IMR-90 (cell line): ENCODE data around the gene PPIL3. TPM values are rescaled to one million over a fixed set of nuclear protein-coding genes. Genes with fewer than 3 reads are reported as not detected.

Experiments
- ATAC-seq: fragments of 200-7000 bp; cut with Tn5 transposase; 2 replicates; pipeline ENCODE4 v1.9.1; 2020; ENCODE audit warnings: low read depth, mild to moderate bottlenecking, moderate library complexity
- BruUV-seq: library from RNA; stranded (reverse); fragments of 400-500 nt; replicated peaks from 2 replicates; lab custom pipeline; 2021; lab: Mats Ljungman, UMichigan
- CTCF ChIA-PET: fragments of 300-600 bp; formaldehyde crosslinking; extraction: SDS; loops from one replicate; lab custom pipeline; 2021; ENCODE audit warnings: antibody characterized with exemption; lab: Yijun Ruan, JAX
- POLR2A ChIA-PET: fragments of 300-600 bp; sonication (Branson Sonifier 250); formaldehyde crosslinking; loops from one replicate; lab custom pipeline; 2022; ENCODE audit warnings: antibody characterized with exemption; ENCODE audit not compliant: unreplicated experiment; lab: Charles Lee
- DNase-seq: peaks from one replicate; pipeline ENCODE4 v3.0.0; 2013
- H2AFZ ChIP-seq: replicated peaks from 2 replicates; pipeline ENCODE3; 2013; ENCODE audit warnings: low read length, mild to moderate bottlenecking; ENCODE audit not compliant: poor library complexity
- H2AK5ac ChIP-seq: 2 replicates; pipeline ENCODE4 v1.6.1; 2013; ENCODE audit warnings: low read depth, low read length, inconsistent platforms
- H2AK9ac ChIP-seq: replicated peaks from 2 replicates; pipeline ENCODE3; 2013; ENCODE audit warnings: mild to moderate bottlenecking, low read depth, low read length, moderate library complexity; ENCODE audit not compliant: poor library complexity
- H2BK120ac ChIP-seq: 2 replicates; pipeline ENCODE4 v1.6.1; 2013; ENCODE audit warnings: low read depth, low read length, inconsistent platforms
- H2BK15ac ChIP-seq: 3 replicates; pipeline ENCODE4 v1.6.1; 2013; ENCODE audit warnings: low read depth, low read length, inconsistent platforms
- H2BK20ac ChIP-seq: 2 replicates; pipeline ENCODE4 v1.6.1; 2013; ENCODE audit warnings: low read depth, mild to moderate bottlenecking, inconsistent platforms, low read length, moderate library complexity
- H2BK5ac ChIP-seq: 2 replicates; pipeline ENCODE4 v1.6.1; 2013; ENCODE audit warnings: mild to moderate bottlenecking, low read depth, low read length, inconsistent platforms; ENCODE audit not compliant: poor library complexity, severe bottlenecking
- H3K14ac ChIP-seq: replicated peaks from 2 replicates; pipeline ENCODE4 v1.6.1; 2013; ENCODE audit warnings: low read depth, low read length, inconsistent platforms
- H3K18ac ChIP-seq: 2 replicates; pipeline ENCODE4 v1.6.1; 2013; ENCODE audit warnings: low read depth, low read length, control low read depth
- H3K23ac ChIP-seq: 2 replicates; pipeline ENCODE4 v1.6.1; 2013; ENCODE audit warnings: low read depth, low read length, inconsistent platforms
- H3K27ac ChIP-seq: 2 replicates; pipeline ENCODE4 v1.5.1; 2013; ENCODE audit warnings: mild to moderate bottlenecking, control low read depth, low read length; ENCODE audit not compliant: insufficient read depth
- H3K27me3 ChIP-seq: 2 replicates; pipeline ENCODE4 v1.6.1; 2013; ENCODE audit warnings: low read length; ENCODE audit not compliant: control insufficient read depth, insufficient read depth
- H3K36me3 ChIP-seq: 2 replicates; pipeline ENCODE4 v1.6.1; 2013; ENCODE audit warnings: low read length, mixed read lengths; ENCODE audit not compliant: control insufficient read depth, insufficient read depth
- H3K4ac ChIP-seq: 2 replicates; pipeline ENCODE4 v1.6.1; 2013; ENCODE audit warnings: low read depth, low read length, inconsistent platforms
- H3K4me1 ChIP-seq: 2 replicates; pipeline ENCODE4 v1.6.1; 2013; ENCODE audit warnings: low read length, mixed read lengths; ENCODE audit not compliant: control insufficient read depth, insufficient read depth
- H3K4me2 ChIP-seq: 2 replicates; pipeline ENCODE4 v1.6.1; 2013; ENCODE audit warnings: low read depth, mild to moderate bottlenecking, control low read depth, low read length, moderate library complexity
- H3K4me3 ChIP-seq: 2 replicates; pipeline ENCODE4 v1.5.1; 2013; ENCODE audit warnings: low read depth, mild to moderate bottlenecking, control low read depth, low read length, moderate library complexity; ENCODE audit not compliant: insufficient read depth
- H3K56ac ChIP-seq: 2 replicates; pipeline ENCODE4 v1.6.1; 2013; ENCODE audit warnings: low read length, inconsistent platforms; ENCODE audit not compliant: insufficient read depth; ENCODE audit errors: extremely low read depth
- H3K79me1 ChIP-seq, 2 experiments: 2 replicates each; pipeline ENCODE4 v1.6.1; 2013; ENCODE audit warnings: low read length in 2 of 2, inconsistent platforms in 1 of 2, low read depth in 1 of 2
- H3K9ac ChIP-seq: 2 replicates; pipeline ENCODE4 v1.6.1; 2013; ENCODE audit warnings: low read depth, low read length, control low read depth
- H3K9me1 ChIP-seq: 2 replicates; pipeline ENCODE4 v1.6.1; 2013; ENCODE audit warnings: low read length, inconsistent platforms; ENCODE audit not compliant: insufficient read depth
- H3K9me3 ChIP-seq: 2 replicates; pipeline ENCODE4 v1.6.1; 2013; ENCODE audit warnings: low read length; ENCODE audit not compliant: control insufficient read depth, insufficient read depth
- H4K20me1 ChIP-seq: 2 replicates; pipeline ENCODE4 v1.6.1; 2013; ENCODE audit warnings: low read length, inconsistent platforms; ENCODE audit not compliant: insufficient read depth
- H4K5ac ChIP-seq: 2 replicates; pipeline ENCODE4 v1.6.1; 2013; ENCODE audit warnings: mild to moderate bottlenecking, low read depth, low read length, control low read depth
- H4K8ac ChIP-seq, 2 experiments: 2 replicates each; pipeline ENCODE4 v1.6.1; 2013; ENCODE audit warnings: low read depth in 2 of 2, low read length in 2 of 2, control low read depth in 1 of 2, inconsistent platforms in 1 of 2
- H4K91ac ChIP-seq: 2 replicates; pipeline ENCODE4 v1.6.1; 2013; ENCODE audit warnings: low read depth, low read length, inconsistent platforms; ENCODE audit not compliant: insufficient read depth
- BHLHE40 ChIP-seq: fragments of 150-350 bp; IDR thresholded peaks from 2 replicates; pipeline ENCODE4 v1.6.1; 2016; ENCODE audit warnings: mild to moderate bottlenecking, low read depth, low read length
- CEBPB ChIP-seq: IDR thresholded peaks from 2 replicates; pipeline ENCODE4 v1.6.1; 2012; ENCODE audit warnings: low read depth, low read length, improper control_type of control experiment
- CHD1 ChIP-seq: IDR thresholded peaks from 2 replicates; pipeline ENCODE4 v1.6.1; 2012; ENCODE audit warnings: low read depth, low read length, improper control_type of control experiment
- FOS ChIP-seq: fragments of 150-350 bp; IDR thresholded peaks from 2 replicates; pipeline ENCODE4 v1.6.1; 2016; ENCODE audit warnings: low read depth, low read length
- MAFK ChIP-seq: IDR thresholded peaks from 2 replicates; pipeline ENCODE4 v1.6.1; 2012; ENCODE audit warnings: low read depth, low read length, improper control_type of control experiment
- POLR2A ChIP-seq: IDR thresholded peaks from 2 replicates; pipeline ENCODE4 v1.6.1; 2012; ENCODE audit warnings: mild to moderate bottlenecking, low read depth, low read length
- SMC3 ChIP-seq: fragments of 150-350 bp; IDR thresholded peaks from 2 replicates; pipeline ENCODE4 v1.6.1; 2016; ENCODE audit warnings: low read depth, mild to moderate bottlenecking, antibody characterized with exemption, low read length, moderate library complexity
- WGBS, 2 experiments: methylation state at CpG; one replicate each; pipeline versions ENCODE4 v1.1.5 to v1.1.7; 2013; ENCODE audit warnings: missing lambda C conversion rate in 2 of 2; ENCODE audit not compliant: insufficient read length in 1 of 2; ENCODE audit errors: extremely low coverage in 2 of 2; 5-methylcytosine and 5-hydroxymethylcytosine counted together
- dilution Hi-C: fragments of 300-500 bp; cut with HindIII; formaldehyde crosslinking; loops from one replicate; pipeline ENCODE4 v1.14.3; 2018; ENCODE audit warnings: low sequenced_read_pairs; ENCODE audit not compliant: unreplicated experiment
- in situ Hi-C: fragments of 300-500 bp; cut with MboI; formaldehyde crosslinking; loops from 3 replicates; pipeline ENCODE4 v1.14.3; 2019; ENCODE audit warnings: low sequenced_read_pairs, inconsistent platforms, mixed read lengths
- intact Hi-C: fragments of 100-400 bp; cut with micrococcal nuclease; formaldehyde crosslinking; loops from 2 replicates; pipeline ENCODE4 v1.10.0; 2022
- polyA plus RNA-seq, 3 experiments: library from polyadenylated mRNA; depleted of rRNA; stranded (reverse); fragments of >200 nt; gene quantifications; 2 replicates each; pipeline ENCODE4 v1.2.3, GENCODE V29; 2012; ENCODE audit warnings: low replicate concordance in 1 of 3
- total RNA-seq: library from RNA; depleted of rRNA; stranded (reverse); fragments of >200 nt; gene quantifications from 2 replicates; pipeline ENCODE4 v1.2.3, GENCODE V29; 2012
- TF ChIP-seq, protein P1 (sequence below): fragments of 150-350 bp; IDR thresholded peaks from 2 replicates; pipeline ENCODE4 v1.6.1; 2016; ENCODE audit warnings: low read depth, mild to moderate bottlenecking, low read length, moderate library complexity, borderline replicate concordance

The PPIL3 gene
- total and polyA plus RNA-seq, 2 of the 4 experiments (the other 2 are of a cell fraction) = 35.1 to 47.9 TPM

DNA sequence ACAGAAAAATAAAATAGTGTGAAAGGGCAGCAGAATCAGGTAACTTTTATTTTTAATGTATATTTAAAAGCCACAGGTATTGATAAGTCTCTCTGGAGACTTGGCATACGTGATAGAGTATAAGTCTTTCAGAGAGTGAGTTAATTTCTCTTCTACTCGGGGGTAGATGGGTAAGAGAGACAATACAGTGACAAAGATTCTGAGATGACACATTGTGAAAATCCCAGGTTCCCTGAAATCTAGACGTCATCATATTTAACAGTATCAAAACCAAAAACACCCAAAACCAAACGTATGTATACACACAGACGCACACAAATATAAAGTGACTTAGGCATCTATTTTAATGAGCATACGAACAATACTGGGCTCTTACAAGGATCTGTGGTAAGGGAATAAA is 33.6 kb upstream of the PPIL3 start:
- WGBS, 2 experiments = no CpG with 5 or more reads among the region's 6 CpGs
- H2BK5ac ChIP-seq = no peak overlapping the region
- ChIA-PET POLR2A (no interaction called here), CTCF (no interaction called here)
- no peak overlapping the region for H3K56ac ChIP-seq
- dilution Hi-C loops = no loop called here
- peaks cover 18% of the 10 kb centered on the region for H3K36me3 ChIP-seq
- no peak for DNase-seq
- no peaks in the 10 kb centered on the region for H3K27me3 ChIP-seq
- no peaks in the 10 kb centered on the region; a peak in 1 of 4 replicates for H3K79me1 ChIP-seq
- no peak overlapping the region for H3K4me3 ChIP-seq
- H3K23ac ChIP-seq = no peak overlapping the region
- no peak overlapping the region for H2BK20ac ChIP-seq
- H3K18ac ChIP-seq = no peak overlapping the region
- H4K8ac ChIP-seq = no peak overlapping the region
- intact Hi-C loops = no loop called here
- no peaks in the 10 kb centered on the region for H3K4me1 ChIP-seq
- no peak for ATAC-seq
- no peaks in the 10 kb centered on the region for H3K9me3 ChIP-seq
- H3K14ac ChIP-seq = no peak overlapping the region
- H3K9ac ChIP-seq = no peak overlapping the region
- no peak for TF ChIP-seq MAFK
- TF ChIP-seq CEBPB = no peak
- no peak for TF ChIP-seq SMC3
- TF ChIP-seq FOS = no peak
- TF ChIP-seq, protein P1, sequence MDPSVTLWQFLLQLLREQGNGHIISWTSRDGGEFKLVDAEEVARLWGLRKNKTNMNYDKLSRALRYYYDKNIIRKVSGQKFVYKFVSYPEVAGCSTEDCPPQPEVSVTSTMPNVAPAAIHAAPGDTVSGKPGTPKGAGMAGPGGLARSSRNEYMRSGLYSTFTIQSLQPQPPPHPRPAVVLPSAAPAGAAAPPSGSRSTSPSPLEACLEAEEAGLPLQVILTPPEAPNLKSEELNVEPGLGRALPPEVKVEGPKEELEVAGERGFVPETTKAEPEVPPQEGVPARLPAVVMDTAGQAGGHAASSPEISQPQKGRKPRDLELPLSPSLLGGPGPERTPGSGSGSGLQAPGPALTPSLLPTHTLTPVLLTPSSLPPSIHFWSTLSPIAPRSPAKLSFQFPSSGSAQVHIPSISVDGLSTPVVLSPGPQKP = no peak
- TF ChIP-seq CHD1 = no peak
- TF ChIP-seq BHLHE40 = no peak
- TF ChIP-seq POLR2A = no peak
- no peak overlapping the region for H3K27ac ChIP-seq
- H4K20me1 ChIP-seq = no peaks in the 10 kb centered on the region
- H3K9me1 ChIP-seq = no peaks in the 10 kb centered on the region
- no peak overlapping the region for H2AK9ac ChIP-seq
- H4K5ac ChIP-seq = no peak overlapping the region
- H2BK15ac ChIP-seq = no peak overlapping the region
- no TSS peak for BruUV-seq
- H3K4ac ChIP-seq = no peak overlapping the region
- no peak overlapping the region for H2BK120ac ChIP-seq
- in situ Hi-C loops = no loop called here
- no peak overlapping the region for H2AK5ac ChIP-seq
- no peak overlapping the region for H3K4me2 ChIP-seq
- H2AFZ ChIP-seq = no peak overlapping the region
- no peak overlapping the region for H4K91ac ChIP-seq
